GM12891 (cell line): ENCODE data around the gene MTSS2.

Experiments
- PAX5 ChIP-seq: IDR thresholded peaks from 2 replicates; pipeline ENCODE4 v1.6.1; 2011; ENCODE audit warnings: low read length, moderate library complexity, mild to moderate bottlenecking; ENCODE audit not compliant: insufficient read depth, severe bottlenecking
- POLR2A ChIP-seq: IDR thresholded peaks from 2 replicates; pipeline ENCODE4 v1.6.1; 2011; ENCODE audit warnings: low read depth, low read length, control low read depth
- POLR2AphosphoS5 ChIP-seq: IDR thresholded peaks from 2 replicates; pipeline ENCODE4 v1.6.1; 2011; ENCODE audit warnings: low read depth, low read length, control low read depth
- TAF1 ChIP-seq: IDR thresholded peaks from 2 replicates; pipeline ENCODE4 v1.6.1; 2011; ENCODE audit warnings: low read depth, low read length, control low read depth

GRCh38 chr16:70695331-70696070 lies 9.6 kb upstream of the MTSS2 start:
- no peak for TF ChIP-seq POLR2A
- no peak for TF ChIP-seq POLR2AphosphoS5
- TF ChIP-seq TAF1 = no peak
- TF ChIP-seq PAX5 = no peak
